ENCODE measurements around the gene WFDC12.
"Not testable (repeated sequence)": the region's sequence is repeated elsewhere in the genome, so short reads cannot be mapped to it uniquely, and the experiment has no call there.

The WFDC12 gene

GRCh38 chr20:45124365-45124764 is at the start of gene WFDC12:
TSS of gene WFDC12 (minus strand) at chr20:45124465. CDS start at chr20:45124447, 18 bp downstream.
- FAIRE-seq: no peak

- no peak for FAIRE-seq
These were observed 49.3 kb upstream of the WFDC12 start for GRCh38 chr20:45173522-45173921.

GRCh38 chr20:45164906-45165305 is 40.6 kb upstream of the WFDC12 start:
- no peak for FAIRE-seq

GRCh38 chr20:45163083-45163803 is 39.0 kb upstream of the WFDC12 start:
- FAIRE-seq: no peak

GRCh38 chr20:45157962-45158361 is 33.7 kb upstream of the WFDC12 start:
- FAIRE-seq: no peak

GRCh38 chr20:45156713-45157112 is 32.4 kb upstream of the WFDC12 start:
- no peak for FAIRE-seq

GRCh38 chr20:45154794-45155193 is 30.5 kb upstream of the WFDC12 start:
- not testable (repeated sequence) for FAIRE-seq

GRCh38 chr20:45154183-45154582 is 29.9 kb upstream of the WFDC12 start:
- FAIRE-seq: no peak

GRCh38 chr20:45153752-45154151 is 29.5 kb upstream of the WFDC12 start:
- FAIRE-seq: no peak

GRCh38 chr20:45153147-45153546 is 28.9 kb upstream of the WFDC12 start:
- no peak for FAIRE-seq

GRCh38 chr20:45152405-45152804 is 28.1 kb upstream of the WFDC12 start:
- FAIRE-seq: no peak

GRCh38 chr20:45149062-45149461 is 24.8 kb upstream of the WFDC12 start:
- FAIRE-seq: no peak

- no peak for FAIRE-seq
These were observed 16.6 kb upstream of the WFDC12 start for GRCh38 chr20:45140836-45141235.

GRCh38 chr20:45139733-45140375 is 15.6 kb upstream of the WFDC12 start:
- FAIRE-seq: not testable (repeated sequence)

- FAIRE-seq: no peak
These were observed 14.5 kb upstream of the WFDC12 start for GRCh38 chr20:45138561-45139300.

GRCh38 chr20:45136911-45137310 is 12.6 kb upstream of the WFDC12 start:
- FAIRE-seq: no peak

GRCh38 chr20:45128099-45128498 is 3.8 kb upstream of the WFDC12 start:
- no peak for FAIRE-seq

GRCh38 chr20:45121388-45121787 is 2.9 kb downstream of the WFDC12 start:
- no peak for FAIRE-seq

- FAIRE-seq: no peak
These were observed 4.6 kb downstream of the WFDC12 start for GRCh38 chr20:45119556-45120266.

GRCh38 chr20:45118028-45118427 is 6.2 kb downstream of the WFDC12 start:
- FAIRE-seq: no peak

GRCh38 chr20:45117581-45117980 is 6.7 kb downstream of the WFDC12 start:
- no peak for FAIRE-seq

- no peak for FAIRE-seq
These were observed 8.4 kb downstream of the WFDC12 start for GRCh38 chr20:45115829-45116228.

- no peak for FAIRE-seq
These were observed 8.9 kb downstream of the WFDC12 start for GRCh38 chr20:45115386-45115774.

Data from colon (tissue), 2 donors.